Right lobe of liver (tissue), 6 donors: ENCODE results near the gene WDFY2. TPM values are rescaled to one million over a fixed set of nuclear protein-coding genes. Genes with fewer than 3 reads are reported as not detected.

Source experiments
- ATAC-seq, 4 donors: fragments of 200-7000 bp; cut with Tn5 transposase; one replicate each; pipeline ENCODE4 v1.9.1; 2020; ENCODE audit warnings: mild to moderate bottlenecking in 4 of 4, moderate library complexity in 4 of 4
- DNase-seq, 3 donors: peaks; one replicate each; pipeline ENCODE4 v3.0.0-alpha.2; 2020
- H3K27ac ChIP-seq, 3 donors: fragments of 200-600 bp; one replicate each; pipeline ENCODE4 v1.8.0; 2022
- H3K27me3 ChIP-seq, 2 donors: fragments of 200-600 bp; one replicate each; pipeline ENCODE4 v1.8.0; 2022
- H3K36me3 ChIP-seq, 4 donors: fragments of 200-600 bp; sonication (generic) in 1 of 4; one replicate each; pipeline versions ENCODE4 v1.5.1 to v1.8.0; 2017 to 2022; ENCODE audit warnings: control low read depth in 1 of 4
- H3K4me1 ChIP-seq, 4 donors: fragments of 200-600 bp; sonication (generic) in 1 of 4; one replicate each; pipeline versions ENCODE4 v1.5.1 to v1.8.0; 2017 to 2022; ENCODE audit warnings: control low read depth in 1 of 4
- H3K4me3 ChIP-seq, 3 donors: fragments of 200-600 bp; one replicate each; pipeline ENCODE4 v1.8.0; 2022
- H3K9me3 ChIP-seq, 4 donors: fragments of 200-600 bp; sonication (generic) in 1 of 4; one replicate each; pipeline versions ENCODE4 v1.5.1 to v1.8.0; 2017 to 2022; ENCODE audit warnings: control low read depth in 1 of 4
- CTCF ChIP-seq, 4 donors: fragments of 200-600 bp in 3 of 4; fragments of 450-650 bp in 1 of 4; IDR thresholded peaks; one replicate each; pipeline versions ENCODE4 v1.5.1 to v1.8.0; 2016 to 2022; ENCODE audit warnings: antibody characterized with exemption in 4 of 4, mild to moderate bottlenecking in 2 of 4
- POLR2A ChIP-seq: fragments of 450-650 bp; IDR thresholded peaks from one replicate; pipeline ENCODE4 v1.6.1; 2017; ENCODE audit warnings: antibody characterized with exemption, mild to moderate bottlenecking
- WGBS: methylation state at CpG from one replicate; pipeline ENCODE4 v1.1.6; 2018; ENCODE audit warnings: low coverage, low lambda C conversion rate; ENCODE audit not compliant: insufficient coverage; ENCODE audit errors: missing lambda C conversion rate; 5-methylcytosine and 5-hydroxymethylcytosine counted together
- intact Hi-C, 2 donors: fragments of 100-400 bp; cut with DNase I; formaldehyde crosslinking; loops; one replicate each; pipeline versions ENCODE4 v1.11.2 to v1.14.1; 2022
- total RNA-seq, 6 experiments: library from RNA; depleted of rRNA in 2 of 6; stranded (reverse); fragments of >200 nt in 2 of 6; fragmentation: NEBNext Ultra II Directional in 3 of 6; extraction: Animal tissue kit (Norgen Biotek cat#: 25700) in 3 of 6; gene quantifications; one replicate each; pipeline versions ENCODE4 v1.1.0 to v1.2.4, GENCODE V29; 2016 to 2023
- donor health status: DM: no; HTN: yes; CAD: no.
- donor health status: DM: no; HTN: no; CAD: no.
- donor health status: DM: no; HTN: no; CAD: no.
- donor health status: DM: no; HTN: yes; CAD: no.
- donor health status: DM: no; HTN: yes; CAD: no.

Gene WDFY2
- total RNA-seq, 6 experiments from 2014 or later: 4.5 to 12.0 (median 7.3) TPM

- ATAC-seq (no peak), DNase-seq (no peak)
- TF ChIP-seq CTCF (IDR thresholded peaks at IDR 0.05): no peak
- TF ChIP-seq POLR2A: no peak
- WGBS: 100% methylated on average over 3 of the region's 4 CpGs
- Histone ChIP-seq H3K4me3 (no peak overlapping the region), H3K36me3 (no peaks in the 10 kb centered on the region), H3K9me3 (no peaks in the 10 kb centered on the region), H3K4me1 (peaks cover 0 to 33% (median 13%) of the 10 kb centered on the region in 4 donors), H3K27me3 (no peaks in the 10 kb centered on the region), H3K27ac (peak overlapping the region in 1 of 3 donors; percentile 100)
- intact Hi-C loops: no loop called here
These were observed 221.1 kb downstream of the WDFY2 start for GRCh38 chr13:51805313-51805712.

GRCh38 chr13:51805925-51806324, 221.7 kb downstream of the WDFY2 start:
- intact Hi-C loops: no loop called here
- DNase-seq: no peak
- Histone ChIP-seq H3K4me1 (peaks cover 0 to 28% (median 11%) of the 10 kb centered on the region in 4 donors), H3K36me3 (no peaks in the 10 kb centered on the region), H3K27me3 (no peaks in the 10 kb centered on the region), H3K9me3 (no peaks in the 10 kb centered on the region), H3K4me3 (no peak overlapping the region), H3K27ac (no peak overlapping the region)
- no peak for TF ChIP-seq CTCF (IDR thresholded peaks at IDR 0.05)
- no peak for TF ChIP-seq POLR2A
- WGBS: 100% methylated on average over 1 of the region's 2 CpGs
- no peak for ATAC-seq

GRCh38 chr13:51806566-51806965, 222.3 kb downstream of the WDFY2 start:
- no peak overlapping the region for H3K27ac ChIP-seq
- 53% methylated on average over 2 of the region's 2 CpGs for WGBS

GRCh38 chr13:51807041-51807440, 222.8 kb downstream of the WDFY2 start:
- no peak for ATAC-seq
- no peak for DNase-seq
- Histone ChIP-seq H3K36me3 (no peaks in the 10 kb centered on the region), H3K27ac (no peak overlapping the region), H3K4me1 (peaks cover 0 to 20% (median 6%) of the 10 kb centered on the region in 4 donors), H3K27me3 (no peaks in the 10 kb centered on the region), H3K4me3 (no peak overlapping the region), H3K9me3 (no peaks in the 10 kb centered on the region)
- no CpG with 5 or more reads among the region's 5 CpGs for WGBS
- TF ChIP-seq POLR2A (no peak), CTCF (IDR thresholded peaks at IDR 0.05) (no peak)
- intact Hi-C loops: no loop called here

More at GRCh38 chr13:51806566-51806965, 222.3 kb downstream of the WDFY2 start:
- Histone ChIP-seq H3K4me1 (peaks cover 0 to 22% (median 8%) of the 10 kb centered on the region in 4 donors), H3K4me3 (no peak overlapping the region), H3K9me3 (no peaks in the 10 kb centered on the region), H3K36me3 (no peaks in the 10 kb centered on the region), H3K27me3 (no peaks in the 10 kb centered on the region)
- TF ChIP-seq POLR2A (no peak), CTCF (IDR thresholded peaks at IDR 0.05) (no peak)
- intact Hi-C loops: no loop called here
- ATAC-seq (no peak), DNase-seq (no peak)

- Histone ChIP-seq H3K4me3 (no peak overlapping the region), H3K27ac (no peak overlapping the region), H3K36me3 (no peaks in the 10 kb centered on the region), H3K27me3 (no peaks in the 10 kb centered on the region), H3K4me1 (peaks cover 0 to 10% (median 0%) of the 10 kb centered on the region in 4 donors), H3K9me3 (no peaks in the 10 kb centered on the region)
- DNase-seq (no peak), ATAC-seq (no peak)
- intact Hi-C loops: no loop called here
- TF ChIP-seq POLR2A (no peak), CTCF (IDR thresholded peaks at IDR 0.05) (no peak)
These were observed 224.5 kb downstream of the WDFY2 start for GRCh38 chr13:51808811-51809210.
